Ascending aorta (tissue), 2 donors: ENCODE results near the gene LRRIQ3. TPM values are rescaled to one million over a fixed set of nuclear protein-coding genes. Genes with fewer than 3 reads are reported as not detected.

Source experiments
- DNase-seq, 2 donors: peaks; one replicate each; pipeline ENCODE4 v3.0.0-alpha.2; 2019; ENCODE audit warnings: low spot score in 2 of 2
- H3K27ac ChIP-seq, 2 donors: fragments of 200-600 bp; sonication (generic); one replicate each; pipeline ENCODE4 v1.5.1; 2016 to 2017; ENCODE audit warnings: mild to moderate bottlenecking in 1 of 2
- H3K27me3 ChIP-seq: fragments of 200-600 bp; sonication (generic); one replicate; pipeline ENCODE4 v1.5.1; 2017
- H3K36me3 ChIP-seq, 2 donors: fragments of 200-600 bp; sonication (generic); one replicate each; pipeline ENCODE4 v1.5.1; 2016
- H3K4me1 ChIP-seq, 2 donors: fragments of 200-600 bp; sonication (generic); one replicate each; pipeline ENCODE4 v1.5.1; 2016 to 2017; ENCODE audit warnings: mild to moderate bottlenecking in 1 of 2
- H3K4me3 ChIP-seq, 2 donors: fragments of 200-600 bp; sonication (generic); one replicate each; pipeline ENCODE4 v1.5.1; 2016 to 2017; ENCODE audit warnings: mild to moderate bottlenecking in 1 of 2
- H3K9me3 ChIP-seq, 2 donors: fragments of 200-600 bp; sonication (generic); one replicate each; pipeline ENCODE4 v1.5.1; 2016
- intact Hi-C: fragments of 100-400 bp; cut with DNase I; formaldehyde crosslinking; loops from one replicate; pipeline ENCODE4 v1.15.1; 2023
- total RNA-seq: library from RNA; depleted of rRNA; stranded (reverse); fragments of >200 nt; gene quantifications from one replicate; pipeline ENCODE4 v1.1.0, GENCODE V29; 2016
- TF ChIP-seq, protein P1 (sequence below), 3 experiments: fragments of 200-600 bp in 2 of 3; fragments of 450-650 bp in 1 of 3; sonication (generic) in 2 of 3; IDR thresholded peaks; one replicate each; pipeline ENCODE4 v1.5.1; 2016 to 2019; ENCODE audit warnings: antibody characterized with exemption in 3 of 3, mild to moderate bottlenecking in 1 of 3, moderate library complexity in 1 of 3

Gene LRRIQ3
- total RNA-seq, 1 donor from 2014 or later = not detected

- DNase-seq = no peak
- TF ChIP-seq, protein P1, sequence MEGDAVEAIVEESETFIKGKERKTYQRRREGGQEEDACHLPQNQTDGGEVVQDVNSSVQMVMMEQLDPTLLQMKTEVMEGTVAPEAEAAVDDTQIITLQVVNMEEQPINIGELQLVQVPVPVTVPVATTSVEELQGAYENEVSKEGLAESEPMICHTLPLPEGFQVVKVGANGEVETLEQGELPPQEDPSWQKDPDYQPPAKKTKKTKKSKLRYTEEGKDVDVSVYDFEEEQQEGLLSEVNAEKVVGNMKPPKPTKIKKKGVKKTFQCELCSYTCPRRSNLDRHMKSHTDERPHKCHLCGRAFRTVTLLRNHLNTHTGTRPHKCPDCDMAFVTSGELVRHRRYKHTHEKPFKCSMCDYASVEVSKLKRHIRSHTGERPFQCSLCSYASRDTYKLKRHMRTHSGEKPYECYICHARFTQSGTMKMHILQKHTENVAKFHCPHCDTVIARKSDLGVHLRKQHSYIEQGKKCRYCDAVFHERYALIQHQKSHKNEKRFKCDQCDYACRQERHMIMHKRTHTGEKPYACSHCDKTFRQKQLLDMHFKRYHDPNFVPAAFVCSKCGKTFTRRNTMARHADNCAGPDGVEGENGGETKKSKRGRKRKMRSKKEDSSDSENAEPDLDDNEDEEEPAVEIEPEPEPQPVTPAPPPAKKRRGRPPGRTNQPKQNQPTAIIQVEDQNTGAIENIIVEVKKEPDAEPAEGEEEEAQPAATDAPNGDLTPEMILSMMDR (IDR thresholded peaks at IDR 0.05) = no peak
- no peaks in the 10 kb centered on the region for H3K9me3 ChIP-seq
- no peaks in the 10 kb centered on the region for H3K36me3 ChIP-seq
- H3K4me1 ChIP-seq = no peaks in the 10 kb centered on the region
- intact Hi-C loops = no loop called here
- H3K27ac ChIP-seq = no peak overlapping the region
- no peak overlapping the region for H3K4me3 ChIP-seq
- H3K27me3 ChIP-seq = no peaks in the 10 kb centered on the region
Measured at GRCh38 chr1:74003806-74004205, 194.2 kb downstream of the LRRIQ3 start.

GRCh38 chr1:73998348-73998959 lies 199.5 kb downstream of the LRRIQ3 start:
- TF ChIP-seq, protein P1 (IDR thresholded peaks at IDR 0.05) = peak in 1 of 3 experiments; percentile 27

GRCh38 chr1:73980324-73981040 lies 217.5 kb downstream of the LRRIQ3 start:
- H3K4me3 ChIP-seq = no peak overlapping the region
- H3K27ac ChIP-seq = no peak overlapping the region
- intact Hi-C loops = no loop called here
- H3K4me1 ChIP-seq = no peaks in the 10 kb centered on the region
- H3K9me3 ChIP-seq = no peaks in the 10 kb centered on the region
- no peak for DNase-seq
- H3K36me3 ChIP-seq = no peaks in the 10 kb centered on the region
- no peaks in the 10 kb centered on the region for H3K27me3 ChIP-seq
- TF ChIP-seq, protein P1 (IDR thresholded peaks at IDR 0.05) = no peak

More at GRCh38 chr1:73998348-73998959, 199.5 kb downstream of the LRRIQ3 start:
- H3K36me3 ChIP-seq = no peaks in the 10 kb centered on the region
- no peaks in the 10 kb centered on the region for H3K27me3 ChIP-seq
- no peak overlapping the region for H3K27ac ChIP-seq
- H3K4me1 ChIP-seq = no peaks in the 10 kb centered on the region
- H3K4me3 ChIP-seq = no peak overlapping the region
- intact Hi-C loops = no loop called here
- H3K9me3 ChIP-seq = no peaks in the 10 kb centered on the region
- no peak for DNase-seq

- TF ChIP-seq, protein P1 (IDR thresholded peaks at IDR 0.05) = no peak
- H3K27me3 ChIP-seq = no peaks in the 10 kb centered on the region
- DNase-seq = no peak
- H3K4me1 ChIP-seq = no peaks in the 10 kb centered on the region
- H3K27ac ChIP-seq = no peak overlapping the region
- H3K36me3 ChIP-seq = no peaks in the 10 kb centered on the region
- H3K4me3 ChIP-seq = no peak overlapping the region
- intact Hi-C loops = no loop called here
- H3K9me3 ChIP-seq = no peaks in the 10 kb centered on the region
Measured at GRCh38 chr1:73979684-73980083, 218.3 kb downstream of the LRRIQ3 start.

GRCh38 chr1:73978964-73979363 lies 219.0 kb downstream of the LRRIQ3 start:
- TF ChIP-seq, protein P1 (IDR thresholded peaks at IDR 0.05) = no peak
- Histone ChIP-seq H3K4me1 (no peaks in the 10 kb centered on the region), H3K27me3 (no peaks in the 10 kb centered on the region), H3K36me3 (no peaks in the 10 kb centered on the region), H3K9me3 (no peaks in the 10 kb centered on the region), H3K4me3 (no peak overlapping the region), H3K27ac (no peak overlapping the region)
- intact Hi-C loops = no loop called here
- DNase-seq = no peak

Other genes starting within 250 kb of the LRRIQ3 start
- gene FPGT, start 66 bp upstream of the LRRIQ3 start, total RNA-seq = 8.3 TPM
- 3.9 TPM for gene TNNI3K, start 37.2 kb upstream of the LRRIQ3 start, total RNA-seq